HG03095 (cell line): Measurements from ENCODE around the gene ABI1.
"Not testable (repeated sequence)": the region's sequence is repeated elsewhere in the genome, so short reads cannot be mapped to it uniquely, and the experiment has no call there.

Experiments
- ATAC-seq: cut with Tn5 transposase; IDR thresholded peaks from one replicate; pipeline ENCODE4 v1.9.1; 2021; ENCODE audit warnings: moderate library complexity; ENCODE audit not compliant: unreplicated experiment

ABI1 gene

DNA sequence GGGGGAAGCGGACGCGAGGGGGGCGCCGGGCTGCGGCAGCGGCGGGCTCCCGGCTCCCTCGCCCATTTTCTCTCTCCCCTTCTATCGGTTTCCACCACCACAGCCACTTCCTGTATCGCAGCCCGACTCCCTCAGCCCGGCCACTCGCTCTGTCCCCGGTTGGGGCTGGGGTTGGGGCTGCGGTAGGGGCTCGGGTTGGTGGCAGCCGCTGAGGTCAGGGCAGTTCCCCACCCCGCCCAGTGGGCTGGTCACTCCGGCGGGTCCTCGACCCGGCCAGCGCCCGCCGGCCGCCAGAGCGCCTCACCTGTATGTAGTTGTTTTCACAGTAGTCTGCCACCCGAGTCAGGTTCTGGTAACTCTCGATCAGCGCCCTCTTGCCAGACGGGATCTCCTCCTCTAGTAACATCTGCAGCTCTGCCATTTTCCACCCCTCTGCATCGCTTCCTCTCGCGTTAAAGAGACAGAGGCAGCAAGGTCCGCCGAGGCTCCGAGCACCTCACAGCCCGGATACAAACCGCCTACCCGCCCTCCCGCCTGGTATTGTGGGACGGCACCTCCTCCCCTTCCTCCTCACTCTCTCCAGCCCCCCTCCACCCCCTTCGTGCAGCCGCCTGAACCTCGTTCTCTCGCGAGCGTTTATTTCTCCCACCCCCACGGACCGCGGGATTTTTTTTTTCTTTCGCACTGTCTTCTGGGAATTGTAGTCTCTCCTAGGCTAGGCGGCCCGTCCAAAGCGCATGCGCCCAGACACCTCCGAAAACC is at the start of gene ABI1:
Gene ABI1 (minus strand): TSS at position 516 of the 762 bp plus-strand sequence. CDS start 95 bp downstream, at position 421.
- peak; percentile 62 for ATAC-seq

DNA sequence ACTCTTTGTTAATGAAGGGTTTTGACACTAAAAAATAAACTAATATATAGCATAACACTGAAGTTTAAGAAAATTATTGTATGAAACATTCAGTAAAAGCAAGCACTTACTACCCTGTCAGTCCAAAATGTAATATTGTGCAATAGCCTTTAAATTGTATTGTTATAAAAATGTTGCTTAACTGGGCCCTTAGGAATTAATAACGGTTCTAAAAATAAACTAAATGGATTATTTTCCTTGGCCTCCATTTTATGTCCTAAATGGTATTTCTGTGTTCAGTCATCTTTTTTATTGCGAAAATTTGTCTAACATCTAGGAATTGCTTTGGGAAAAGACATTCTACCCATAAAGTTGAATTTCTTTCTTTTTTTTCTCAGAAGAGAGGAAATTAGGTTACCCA is 49.0 kb upstream of the ABI1 start:
- ATAC-seq, result no peak

DNA sequence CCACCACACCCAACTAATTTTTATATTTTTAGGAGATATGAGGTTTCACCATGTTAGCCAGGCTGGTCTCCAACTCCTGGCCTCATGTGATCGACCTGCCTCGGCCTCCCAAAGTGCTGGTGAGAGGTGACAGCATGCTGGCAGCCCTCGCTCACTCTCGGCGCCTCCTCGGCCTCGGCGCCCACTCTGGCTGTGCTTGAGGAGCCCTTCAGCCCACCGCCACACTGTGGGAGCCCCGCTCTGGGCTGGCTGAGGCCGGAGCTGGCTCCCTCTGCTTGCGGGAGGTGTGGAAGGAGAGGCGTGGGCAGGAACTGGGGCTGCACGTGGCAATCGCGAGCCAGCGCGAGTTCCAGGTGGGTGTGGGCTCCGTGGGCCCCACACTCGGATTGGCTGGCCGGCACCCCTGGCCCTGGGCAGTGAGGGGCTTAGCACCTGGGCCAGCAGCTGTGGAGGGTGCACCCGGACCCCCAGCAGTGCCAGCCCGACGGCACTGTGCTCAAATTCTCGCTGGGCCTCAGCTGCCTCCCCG is 44.6 kb upstream of the ABI1 start:
- not testable (repeated sequence) for ATAC-seq

DNA sequence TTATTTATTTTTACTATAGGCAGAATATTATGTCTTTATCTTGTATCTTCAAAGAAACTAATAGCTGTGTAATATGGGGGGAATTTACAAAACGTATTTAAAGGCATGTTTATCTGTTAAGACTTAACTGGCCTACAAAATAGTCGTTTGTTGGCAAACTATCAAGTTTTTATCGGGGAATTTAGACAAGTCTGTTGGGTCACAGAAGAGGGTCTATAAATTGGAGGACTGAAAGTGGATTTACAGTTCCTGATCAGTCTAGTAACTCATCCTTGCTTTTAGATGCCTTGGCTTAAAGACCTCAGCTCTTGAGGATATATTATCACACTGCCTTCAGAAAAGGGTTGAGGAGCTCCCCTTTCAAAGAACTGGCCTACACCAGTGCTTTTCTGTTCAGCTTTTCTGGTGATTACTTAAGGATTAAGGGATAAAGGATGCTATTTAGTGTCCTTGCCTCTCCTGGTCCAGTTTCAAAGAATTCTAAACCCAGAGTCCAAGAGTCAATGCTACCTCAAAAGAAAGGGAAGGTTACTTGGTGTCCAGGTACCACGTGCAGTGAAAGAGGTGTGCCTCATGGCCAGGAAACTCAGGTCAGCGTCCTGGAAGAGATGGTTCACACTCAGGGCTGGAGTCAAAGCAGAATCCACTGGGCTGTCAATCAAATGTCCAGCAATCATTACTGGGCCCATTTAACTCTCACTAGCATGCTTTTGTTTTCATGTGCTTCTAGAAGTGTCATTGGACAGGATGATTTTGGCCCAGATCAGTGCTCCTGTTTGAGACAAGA is 42.9 kb upstream of the ABI1 start:
- ATAC-seq, result no peak

DNA sequence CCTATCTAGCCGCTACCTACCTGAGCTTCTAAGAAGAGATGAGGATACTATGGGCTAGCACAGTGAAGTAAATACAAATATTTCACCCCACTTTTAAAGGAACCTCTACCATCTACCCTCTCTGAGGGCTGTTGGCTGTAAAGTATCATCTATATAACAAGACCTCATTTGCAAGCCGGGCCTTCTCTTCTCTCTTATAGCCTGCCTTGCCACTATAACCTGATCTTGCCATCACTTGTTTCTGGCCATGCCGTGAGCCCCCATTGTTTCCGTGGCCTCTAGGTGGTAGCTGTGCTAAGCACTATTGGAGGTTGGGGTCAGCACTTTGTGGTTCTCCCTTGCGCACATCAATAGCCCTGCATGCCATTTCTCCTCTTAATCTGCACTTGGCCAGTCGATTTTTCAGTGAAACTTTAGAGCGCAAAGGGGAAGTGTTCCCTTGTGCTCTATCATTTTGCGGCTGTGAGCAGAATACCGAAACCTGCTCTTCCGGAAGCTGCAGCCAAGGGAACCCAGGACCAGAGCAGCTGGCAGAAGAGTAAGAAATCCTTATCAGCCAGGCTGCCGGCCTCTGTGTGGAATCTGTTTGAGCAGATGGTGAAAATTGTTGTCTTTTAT is 31.7 kb upstream of the ABI1 start:
- peak; percentile 82 for ATAC-seq

DNA sequence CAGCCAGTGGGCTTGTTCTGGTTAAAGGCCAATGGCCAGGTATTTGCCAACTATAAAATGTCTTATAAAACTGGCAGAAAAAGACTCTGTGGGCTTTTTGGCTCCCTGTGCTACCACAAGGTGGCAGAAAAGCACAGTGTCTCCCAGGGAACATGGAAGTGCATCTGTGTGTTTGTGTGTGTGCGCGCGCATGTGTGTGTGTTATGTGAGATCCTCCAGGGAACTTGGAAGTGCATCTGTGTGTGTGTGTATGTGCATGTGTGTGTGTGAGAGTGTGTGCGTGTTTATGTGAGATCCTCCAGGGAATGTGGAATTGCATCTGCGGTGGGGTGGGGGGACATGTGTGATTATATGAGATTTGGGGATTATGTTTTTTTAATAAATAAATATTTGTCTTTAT is 30.2 kb upstream of the ABI1 start:
- no peak for ATAC-seq

DNA sequence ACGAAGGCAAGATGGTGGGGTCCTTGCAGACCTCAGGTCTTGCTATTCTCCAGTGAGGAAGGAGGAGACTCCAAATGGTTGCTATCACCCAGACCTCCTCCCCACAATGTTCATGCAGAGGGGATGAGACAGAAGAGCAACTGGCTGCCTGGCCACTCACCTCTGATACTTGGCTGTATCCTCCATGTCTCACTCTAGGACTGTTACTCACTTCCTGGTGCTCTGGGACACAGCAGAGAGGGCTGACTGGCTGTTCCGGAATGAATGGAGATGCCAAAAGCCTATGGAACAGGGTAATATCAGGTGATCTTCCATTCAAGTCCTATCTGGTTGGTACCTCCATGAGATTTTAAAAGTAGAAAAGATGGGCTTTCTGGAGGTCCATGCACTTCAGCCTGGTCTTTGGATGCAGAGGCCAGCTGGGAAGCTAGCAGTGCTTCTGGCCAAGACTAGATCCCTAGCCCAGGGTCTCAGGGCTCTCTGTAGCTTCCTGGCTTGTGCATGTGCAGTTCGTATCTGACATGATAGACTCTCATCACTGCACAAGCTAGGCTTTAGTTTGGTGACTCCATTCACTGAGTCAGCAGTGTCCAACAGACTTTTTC is 27.0 kb upstream of the ABI1 start:
- no peak for ATAC-seq

DNA sequence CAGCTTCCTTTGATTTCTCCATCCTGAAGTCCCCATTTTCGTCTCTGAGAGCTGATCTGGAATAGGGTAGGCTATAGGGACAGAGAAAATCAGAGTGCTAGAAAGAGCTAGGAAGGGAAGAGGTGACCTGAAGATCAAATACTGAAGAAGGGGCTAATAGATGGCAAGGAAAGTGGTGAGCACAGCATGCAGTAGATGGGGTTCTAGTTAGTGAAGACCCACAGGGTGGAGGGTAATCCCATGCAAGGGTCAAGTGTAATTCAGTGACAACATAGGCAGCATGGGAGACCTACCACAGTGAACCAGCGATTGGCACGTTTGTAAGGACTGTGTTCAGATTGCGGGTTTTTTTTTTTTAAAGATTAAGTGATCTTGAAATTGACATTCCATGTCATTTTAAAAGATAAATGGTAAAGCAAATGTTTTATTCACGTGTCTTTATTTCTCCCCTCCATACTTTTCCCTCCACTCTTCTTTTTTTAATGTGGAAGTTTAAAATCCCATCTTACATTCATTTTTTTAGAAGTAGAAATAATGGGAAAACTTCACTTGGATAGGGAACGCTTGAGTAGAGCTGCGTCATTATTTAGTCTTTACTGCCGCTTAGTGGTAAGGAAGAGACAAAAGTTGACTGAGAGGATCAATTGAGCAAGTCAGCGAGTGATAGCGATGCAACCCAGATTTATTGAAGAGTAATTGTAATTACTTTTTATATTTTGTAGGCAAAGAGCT is 21.0 kb upstream of the ABI1 start:
- ATAC-seq, result no peak

DNA sequence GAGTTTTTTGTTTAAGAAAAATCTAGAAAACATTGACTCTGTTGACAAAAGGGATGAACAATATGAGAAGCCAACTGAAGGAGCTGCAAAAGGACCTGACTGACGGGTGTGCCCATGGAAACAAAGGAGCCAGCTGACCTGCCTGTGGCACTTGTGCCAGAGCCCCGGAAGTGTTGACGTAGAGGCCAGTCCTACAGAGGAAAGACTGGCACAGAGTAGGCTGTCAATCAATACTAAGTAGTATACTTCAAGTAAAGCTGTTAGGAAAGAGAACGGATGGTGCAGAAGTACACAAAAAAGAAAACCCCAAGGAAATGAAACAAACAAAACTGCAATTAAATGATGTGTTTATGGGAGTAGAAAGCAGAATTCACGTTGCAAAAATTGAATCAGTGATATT is 19.0 kb upstream of the ABI1 start:
- ATAC-seq, result no peak

DNA sequence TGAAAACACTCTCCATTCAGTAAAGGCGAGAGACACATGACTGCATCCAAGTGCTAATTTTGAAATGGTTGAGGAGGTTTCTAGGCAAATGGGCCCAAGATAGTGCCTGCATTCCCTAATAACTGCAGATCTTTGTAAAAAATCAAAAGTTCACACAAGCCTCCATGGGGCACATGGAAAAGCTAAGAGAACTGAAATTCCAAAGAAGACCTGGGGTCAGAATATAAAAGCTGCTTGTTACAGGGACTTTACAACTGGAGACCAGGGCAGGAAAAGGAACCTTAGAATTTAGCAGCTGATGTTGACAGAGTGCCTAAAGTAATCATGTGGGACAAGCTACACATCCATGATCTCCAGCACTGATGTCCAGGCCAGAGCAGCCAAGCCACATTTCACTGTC is 10.0 kb upstream of the ABI1 start:
- no peak for ATAC-seq

DNA sequence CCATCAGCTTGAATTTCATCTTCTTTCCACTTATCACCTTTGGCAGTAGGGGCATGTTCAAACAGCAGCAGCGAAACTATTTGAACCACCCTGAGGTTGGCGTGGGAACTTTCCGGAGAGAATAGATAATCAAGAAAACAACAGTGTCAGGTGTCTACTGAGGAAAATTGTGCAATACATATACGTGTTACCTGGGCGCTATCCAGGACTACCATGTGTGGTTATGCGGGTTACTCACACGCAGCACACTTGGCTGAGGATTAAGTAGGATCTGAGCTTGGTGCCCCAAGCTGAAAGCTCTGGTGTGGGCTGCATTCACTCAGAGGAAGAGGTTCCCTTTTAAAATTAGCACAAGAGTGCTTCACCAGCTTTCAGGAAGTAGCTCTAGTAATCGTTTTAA is 8.8 kb upstream of the ABI1 start:
- ATAC-seq, result no peak

DNA sequence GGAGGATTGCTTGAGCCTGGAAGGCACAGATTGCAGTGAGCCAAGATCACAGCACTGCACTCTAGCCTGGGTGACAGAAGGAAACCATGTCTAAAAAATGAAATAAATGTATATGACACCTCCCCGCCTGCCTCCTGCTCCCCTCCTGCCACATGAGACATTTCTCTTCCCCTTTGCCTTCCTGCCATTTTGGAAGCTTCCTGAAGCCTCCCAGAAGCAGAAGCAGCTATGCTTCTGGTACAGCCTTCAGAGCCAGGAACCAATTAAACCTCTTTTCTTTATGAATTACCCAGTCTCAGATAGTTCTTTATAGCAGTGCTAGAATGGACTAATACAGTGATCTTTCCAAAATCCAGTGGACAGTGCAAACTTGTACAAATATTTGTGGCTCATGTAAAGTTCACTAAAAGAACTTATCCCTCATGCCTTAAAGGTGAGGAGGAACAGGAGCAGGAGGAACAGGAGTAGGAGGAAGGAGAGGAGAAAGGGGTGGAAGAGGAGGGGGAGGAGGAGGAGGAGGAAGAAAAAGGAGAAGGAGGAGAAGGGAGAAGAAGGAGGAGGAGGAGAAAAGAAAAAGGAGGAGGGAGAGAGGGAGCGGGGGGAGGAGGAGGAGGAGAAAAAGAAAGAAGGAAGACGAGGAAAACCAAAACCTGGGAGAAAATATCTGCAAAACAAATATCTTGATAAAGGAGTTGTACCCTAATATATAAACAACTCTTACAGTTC is 2.8 kb upstream of the ABI1 start:
- no peak for ATAC-seq

DNA sequence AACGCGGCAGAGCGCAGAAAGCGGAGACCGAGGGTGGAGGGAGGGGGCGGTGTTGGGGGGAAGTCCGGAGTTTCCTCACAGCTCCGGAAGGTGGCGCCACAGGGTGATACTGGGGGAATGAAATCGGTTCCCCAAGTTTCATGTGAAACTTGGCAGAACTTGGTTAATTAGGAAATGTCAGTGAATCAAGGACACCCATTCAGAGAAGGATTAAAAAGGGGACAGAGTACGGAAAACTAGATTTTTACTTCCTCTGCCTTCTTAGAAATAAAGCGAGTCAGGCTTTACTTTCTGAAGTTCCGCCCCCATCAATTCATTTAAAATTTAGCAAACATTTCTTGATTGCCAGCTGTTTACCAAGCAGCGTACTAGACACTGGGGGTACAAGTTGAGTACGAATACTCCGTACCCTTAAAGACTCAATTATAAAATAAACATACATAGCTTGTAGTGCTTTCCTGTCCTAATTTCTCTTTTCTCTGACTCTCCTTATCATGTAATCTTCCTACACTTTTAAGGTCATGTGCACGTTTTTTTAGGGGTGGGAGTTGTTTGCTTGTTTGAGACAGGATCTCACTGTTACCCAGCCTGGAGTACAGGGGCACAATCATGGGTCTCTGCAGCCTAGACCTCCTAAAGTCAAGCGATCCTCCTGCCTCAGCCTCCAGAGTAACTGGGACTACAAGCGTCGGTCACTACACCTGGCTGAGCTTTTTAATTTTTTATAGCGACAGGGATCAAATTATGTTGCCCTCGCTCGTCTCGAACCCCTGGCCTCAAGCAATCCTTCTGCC is 644 bp upstream of the ABI1 start:
- ATAC-seq, result no peak

DNA sequence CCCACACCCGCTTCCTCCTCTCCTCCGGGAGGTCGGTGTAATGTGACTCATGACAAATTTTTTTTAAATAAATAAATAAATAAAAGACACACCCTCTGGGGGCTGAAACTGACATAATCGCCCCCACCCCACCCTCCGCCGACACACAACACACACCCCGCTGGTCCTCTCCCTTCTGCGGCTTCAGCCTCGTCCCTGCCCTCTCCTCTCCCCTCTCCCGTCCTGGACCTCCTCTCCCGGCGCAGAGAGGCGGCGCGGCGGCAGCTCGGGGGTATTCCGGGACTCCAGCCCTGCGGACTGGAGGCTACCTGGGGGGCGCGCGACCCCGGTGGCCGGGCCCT is 686 bp downstream of the ABI1 start:
- peak; percentile 11 for ATAC-seq

DNA sequence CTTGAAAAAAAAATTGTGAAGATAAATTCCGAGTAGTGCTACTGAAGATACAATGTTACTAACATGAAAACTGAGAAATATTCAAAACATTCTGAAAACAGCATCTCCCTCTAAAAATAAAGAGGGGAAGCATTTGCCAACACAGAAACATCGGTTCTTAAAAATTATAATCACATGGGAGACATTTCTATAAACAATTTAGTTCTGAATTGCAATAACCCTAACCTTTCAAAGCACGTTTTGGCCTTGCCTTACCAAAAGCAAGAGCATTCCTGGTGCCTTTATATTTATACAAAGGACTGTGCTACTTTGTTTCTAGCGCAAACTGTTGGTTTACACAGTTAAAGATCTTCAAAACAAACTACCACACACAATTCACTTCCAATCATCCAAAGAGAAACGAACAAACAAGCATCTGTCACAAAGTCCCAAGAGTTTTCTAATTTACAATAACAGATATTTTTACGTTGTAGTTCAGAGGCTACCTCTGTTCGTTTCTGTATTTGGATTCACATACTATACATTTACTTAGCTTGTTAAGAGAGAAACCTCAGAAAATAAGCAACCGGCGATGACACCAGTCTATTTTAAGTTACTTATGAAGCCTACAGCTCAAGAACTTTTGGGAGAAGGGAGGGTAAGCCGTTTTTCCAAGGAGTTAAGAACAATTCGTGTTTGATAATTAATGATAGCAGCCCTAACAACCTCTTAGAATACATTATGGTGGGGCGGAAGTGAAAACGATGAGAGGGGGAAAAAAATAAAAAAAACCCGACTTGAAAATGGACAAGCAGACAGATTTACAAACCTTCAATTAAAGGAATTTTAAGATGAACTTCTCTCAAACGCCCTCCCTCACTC is 1.3 kb downstream of the ABI1 start:
- ATAC-seq, result no peak

DNA sequence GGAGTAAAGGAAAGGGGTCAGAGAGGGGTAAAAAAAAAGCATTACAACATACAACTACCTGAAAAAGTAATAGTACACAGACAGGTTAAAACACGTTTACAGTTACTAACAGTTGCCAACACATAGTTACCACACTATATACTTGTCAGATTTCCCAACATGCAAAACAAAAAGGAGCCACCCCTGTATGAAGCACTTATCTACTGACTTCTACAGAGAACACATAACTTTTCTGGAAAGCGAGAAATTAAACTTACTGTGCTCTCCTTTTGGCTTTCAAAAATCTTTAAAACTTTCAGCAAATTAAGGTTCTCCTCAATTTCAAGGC is 2.1 kb downstream of the ABI1 start:
- no peak for ATAC-seq

DNA sequence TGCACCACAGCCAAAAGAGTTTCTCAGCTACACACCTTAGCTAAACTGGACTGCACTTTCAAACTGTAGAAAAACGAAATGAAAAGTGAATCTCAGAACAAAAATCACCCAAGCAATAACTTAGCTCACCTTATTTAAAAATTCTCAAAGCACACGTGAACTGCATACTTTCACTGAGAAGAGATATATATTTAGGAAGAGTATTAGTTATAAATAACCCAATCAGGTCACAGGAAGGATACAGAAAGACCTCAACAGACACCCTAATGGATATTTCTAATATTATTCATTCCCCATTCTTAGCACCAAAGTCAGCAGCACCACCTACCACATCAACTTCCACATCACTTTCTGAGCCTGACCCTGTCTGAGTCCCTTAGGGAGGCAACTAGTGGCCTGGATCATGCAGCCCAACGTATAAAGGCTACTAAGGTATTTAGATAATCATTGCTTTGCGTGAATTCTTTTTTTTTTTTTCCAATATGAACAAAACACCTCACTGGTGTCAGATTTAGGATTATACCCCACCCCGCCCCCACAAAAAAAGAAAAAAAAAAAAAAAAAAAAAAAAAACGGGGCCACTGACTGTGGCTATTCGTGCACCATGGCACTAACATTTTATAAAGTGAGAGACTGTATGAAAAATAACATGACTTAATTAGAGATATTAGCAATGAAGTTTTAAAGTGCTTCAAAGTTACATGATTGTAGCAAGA is 2.6 kb downstream of the ABI1 start:
- peak; percentile 34 for ATAC-seq

DNA sequence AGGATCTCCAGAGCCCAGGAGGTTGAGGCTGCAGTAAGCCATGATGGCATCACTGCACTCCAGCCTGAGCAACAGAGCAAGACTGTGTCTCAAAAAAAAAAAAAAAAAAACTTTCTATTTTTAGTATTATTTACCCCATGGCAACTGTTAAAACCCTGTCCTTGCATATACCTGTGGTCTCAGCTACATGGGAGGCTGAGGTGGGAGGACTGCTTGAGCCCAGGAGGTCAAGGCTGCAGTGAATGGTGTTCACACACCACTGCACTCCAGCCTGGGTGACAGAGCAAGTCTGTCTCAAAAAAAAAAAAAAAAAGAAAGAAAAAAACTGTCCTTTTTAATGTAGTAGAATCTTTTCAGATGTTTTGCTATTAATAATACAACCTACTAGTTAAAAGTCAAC is 3.2 kb downstream of the ABI1 start:
- ATAC-seq, result peak; percentile 1
